Glomerular endothelial cell (primary cell): ENCODE data around the gene TGIF2. TPM values are rescaled to one million over a fixed set of nuclear protein-coding genes. Genes with fewer than 3 reads are reported as not detected.

Experiments used
- DNase-seq: peaks from one replicate; pipeline ENCODE4 v3.0.0-alpha.2; 2011; ENCODE audit warnings: low read depth, low spot score; ENCODE audit errors: extremely low read depth
- total RNA-seq: library from RNA; depleted of rRNA; stranded (reverse); fragments of >200 nt; gene quantifications from 2 replicates; pipeline ENCODE4 v1.2.3, GENCODE V29; 2015

TGIF2 gene
- 22.2 and 32.6 TPM in 2 replicates for total RNA-seq

- no peak for DNase-seq
Measured at GRCh38 chr20:36573103-36573797, at the start of gene TGIF2. Gene TGIF2 (plus strand): TSS chr20:36573597. CDS start chr20:36578775, 5,178 bp downstream.

- no peak for DNase-seq
Measured at GRCh38 chr20:36525620-36526365, 47.6 kb upstream of the TGIF2 start.

GRCh38 chr20:36526521-36527011 lies 46.8 kb upstream of the TGIF2 start:
- DNase-seq: no peak

- DNase-seq: no peak
Measured at GRCh38 chr20:36527331-36528125, 45.9 kb upstream of the TGIF2 start.

GRCh38 chr20:36528176-36528874 lies 45.1 kb upstream of the TGIF2 start:
- no peak for DNase-seq

DNA sequence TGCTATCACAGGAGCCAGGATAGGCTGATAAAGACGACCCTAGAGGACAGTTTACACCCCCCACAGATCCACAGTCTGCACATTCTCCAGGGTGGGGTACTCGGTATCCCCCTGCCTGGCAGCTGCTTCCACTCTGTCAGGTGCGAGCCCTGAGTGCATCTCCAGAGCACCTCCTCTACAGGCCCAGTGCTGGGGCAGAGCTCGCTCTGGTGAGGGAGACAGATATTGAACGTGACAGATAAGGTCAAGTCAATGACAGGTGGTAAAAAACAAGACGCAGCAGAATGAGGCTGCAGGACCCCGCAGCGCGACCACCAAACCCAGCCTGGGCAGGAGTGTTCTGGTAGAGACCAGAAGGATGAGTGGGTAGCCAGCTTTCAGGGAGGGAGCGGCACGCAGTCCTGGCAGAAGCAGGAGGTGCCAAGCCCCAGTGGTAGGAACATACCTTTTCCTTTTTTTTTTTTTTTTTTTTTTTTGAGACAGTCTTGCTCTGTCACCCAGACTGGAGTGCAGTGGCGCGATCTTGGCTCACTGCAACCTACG lies 44.5 kb upstream of the TGIF2 start:
- DNase-seq: no peak

- no peak for DNase-seq
Measured at GRCh38 chr20:36532388-36532787, 41.0 kb upstream of the TGIF2 start.

DNA sequence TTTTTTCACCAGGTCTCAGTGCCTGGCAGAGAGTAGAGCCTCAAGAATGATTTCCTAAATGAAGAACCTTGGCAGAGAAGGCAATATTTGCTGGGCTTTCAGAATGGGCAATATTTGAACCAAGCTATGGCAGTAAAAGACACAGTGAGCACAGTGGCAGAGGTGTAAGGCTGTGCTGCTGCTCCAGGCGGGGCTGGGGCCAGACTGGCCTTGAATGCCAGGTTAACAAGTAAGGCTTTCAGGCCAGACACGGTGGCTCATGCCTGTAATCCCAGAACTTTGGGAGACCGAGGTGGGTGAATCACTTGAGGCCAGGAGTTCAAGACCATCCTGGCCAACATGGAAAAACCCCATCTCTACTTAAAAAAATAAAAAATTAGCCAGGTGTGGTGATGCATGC lies 40.6 kb upstream of the TGIF2 start:
- DNase-seq: no peak

GRCh38 chr20:36538026-36538722 lies 35.2 kb upstream of the TGIF2 start:
- DNase-seq: no peak

- DNase-seq: no peak
Measured at GRCh38 chr20:36540551-36541211, 32.7 kb upstream of the TGIF2 start.

- no peak for DNase-seq
Measured at GRCh38 chr20:36541227-36541767, 32.1 kb upstream of the TGIF2 start, which contains the start of gene MYL9. Gene MYL9 (plus strand): TSS chr20:36541519. CDS start chr20:36544885, 3,366 bp downstream.

DNA sequence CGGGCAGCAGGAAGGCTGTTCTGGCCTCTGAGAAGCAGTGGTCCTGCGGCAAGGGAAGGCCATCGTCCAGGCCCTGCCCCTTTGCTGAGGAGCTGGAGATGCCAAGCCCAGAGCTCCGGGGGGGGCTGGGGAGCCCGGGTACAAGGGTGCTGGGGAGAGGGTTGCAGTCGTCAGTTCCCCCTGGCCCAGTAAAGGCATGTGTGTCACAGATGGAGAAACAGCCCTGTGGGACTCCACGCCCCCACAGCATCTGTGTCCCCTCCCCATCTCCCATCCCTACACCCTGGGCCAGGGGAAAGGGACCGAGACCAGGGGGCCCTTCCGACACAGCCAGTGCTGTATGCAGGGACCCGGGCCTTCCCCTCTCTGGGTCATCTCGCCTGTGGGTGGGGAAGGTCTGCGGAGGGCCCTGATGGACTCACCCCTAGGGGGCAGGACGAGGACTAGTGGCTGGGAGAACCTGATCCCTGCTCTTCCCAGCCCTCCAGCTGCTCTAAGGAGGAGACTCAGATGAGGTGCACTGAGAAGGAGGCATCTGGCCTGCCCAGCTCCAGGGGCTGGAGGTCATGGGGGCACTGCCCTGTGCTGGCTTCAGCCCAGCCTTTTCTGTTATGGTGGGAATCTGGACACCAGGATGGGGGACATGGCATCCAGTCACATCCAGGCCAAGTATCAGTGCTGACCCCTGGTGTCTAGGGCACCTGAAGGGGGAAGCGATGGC lies 31.5 kb upstream of the TGIF2 start:
- no peak for DNase-seq

DNA sequence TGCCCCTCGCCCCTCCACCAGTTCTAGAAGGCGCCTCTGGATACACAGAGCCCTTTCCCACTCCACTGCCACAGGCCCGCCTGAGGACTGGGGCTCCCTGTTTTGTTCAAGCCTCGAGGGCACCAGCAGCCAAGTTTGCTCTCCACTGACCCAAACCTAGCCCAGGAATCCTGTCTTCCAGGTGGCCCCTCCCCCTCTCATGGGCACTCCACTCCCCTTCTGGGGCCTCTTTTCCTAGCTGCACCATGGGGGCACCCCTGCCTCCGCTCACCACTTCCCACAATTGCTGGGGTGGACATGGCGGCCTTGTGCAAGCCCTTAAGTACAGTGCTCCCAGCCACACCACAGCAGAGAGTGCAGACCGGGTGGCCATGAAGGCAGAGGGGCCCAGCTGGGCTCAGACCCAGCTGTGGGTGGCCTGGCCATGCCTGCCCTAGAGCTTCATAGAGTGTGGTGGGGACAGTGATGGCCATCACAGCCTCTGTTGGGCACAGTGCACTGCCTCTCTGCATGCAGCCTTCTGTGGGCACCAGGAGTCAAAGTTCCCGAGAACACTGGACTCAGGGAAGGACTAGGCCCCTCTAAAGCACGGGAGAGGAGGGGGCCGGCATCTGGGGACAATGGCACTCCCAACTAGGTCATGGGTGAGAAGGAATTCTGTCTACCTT lies 30.7 kb upstream of the TGIF2 start:
- no peak for DNase-seq

GRCh38 chr20:36543184-36544133 lies 29.9 kb upstream of the TGIF2 start:
- no peak for DNase-seq

DNA sequence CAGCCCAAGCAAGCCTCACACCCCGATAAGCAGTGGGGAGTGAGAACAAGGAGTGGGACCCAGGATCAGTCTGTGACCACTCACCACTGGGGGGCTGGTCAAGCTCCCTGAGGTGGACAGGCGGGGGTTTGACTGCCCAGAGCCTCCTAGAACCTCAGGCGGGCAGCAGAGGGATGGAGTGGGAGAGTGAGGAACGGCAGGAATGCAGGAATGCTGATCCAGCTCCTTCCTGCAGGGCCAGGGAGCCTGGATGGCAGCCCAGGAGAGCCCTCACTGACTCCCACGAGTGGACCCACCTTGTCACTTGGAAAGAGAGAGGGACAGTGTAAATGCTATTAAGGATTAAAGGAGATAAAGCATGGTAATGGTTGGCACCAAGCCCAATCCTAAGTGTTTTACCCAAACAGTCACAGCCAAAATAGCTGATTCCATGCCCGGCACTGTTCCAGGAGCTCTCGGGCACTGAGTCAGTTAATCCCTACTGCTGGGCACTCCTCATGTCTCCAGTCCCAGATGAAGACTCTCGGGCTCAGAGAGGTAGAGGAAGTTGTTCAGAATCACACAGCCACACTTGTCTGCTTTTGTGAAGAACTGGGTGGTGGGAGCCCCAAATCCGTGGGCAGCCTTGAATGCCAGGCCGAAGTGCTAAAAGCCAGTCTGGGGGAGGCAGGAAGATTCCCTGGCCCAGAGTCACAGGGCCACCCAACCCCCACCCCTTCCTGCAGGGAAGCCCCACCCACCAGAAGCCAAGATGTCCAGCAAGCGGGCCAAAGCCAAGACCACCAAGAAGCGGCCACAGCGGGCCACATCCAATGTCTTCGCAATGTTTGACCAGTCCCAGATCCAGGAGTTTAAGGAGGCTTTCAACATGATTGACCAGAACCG lies 29.0 kb upstream of the TGIF2 start:
- no peak for DNase-seq
